Keratinocyte (primary cell): Measurements from ENCODE around the gene HNRNPH3. TPM values are rescaled to one million over a fixed set of nuclear protein-coding genes. Genes with fewer than 3 reads are reported as not detected.

Experiments
- DNase-seq: peaks from one replicate; pipeline ENCODE4 v3.0.0-alpha.2; 2011; ENCODE audit warnings: low read depth, missing footprints, low spot score
- FAIRE-seq: peaks from 2 replicates; lab custom pipeline; 2011; peaks lifted over from hg19 to GRCh38; lab: Jason Lieb, UNC
- H2AFZ ChIP-seq: 2 replicates; pipeline ENCODE4 v1.6.0; 2012; ENCODE audit warnings: low read length, control low read depth, inconsistent platforms; ENCODE audit not compliant: control insufficient read depth
- H3K27ac ChIP-seq: 2 replicates; pipeline ENCODE4 v1.5.1; 2011; ENCODE audit warnings: low read length; ENCODE audit not compliant: control insufficient read depth, insufficient read depth
- H3K27me3 ChIP-seq: 3 replicates; pipeline ENCODE4 v1.6.0; 2011; ENCODE audit warnings: low read length; ENCODE audit not compliant: control insufficient read depth, insufficient read depth; ENCODE audit errors: extremely low read depth
- H3K36me3 ChIP-seq, 2 experiments: 2 replicates in 1 of 2; 3 replicates in 1 of 2; pipeline ENCODE4 v1.5.1; 2011; ENCODE audit warnings: low read length in 2 of 2, mild to moderate bottlenecking in 1 of 2; ENCODE audit not compliant: control insufficient read depth in 2 of 2, insufficient read depth in 2 of 2; ENCODE audit errors: extremely low read depth in 1 of 2
- H3K4me1 ChIP-seq: 3 replicates; pipeline ENCODE4 v1.5.1; 2011; ENCODE audit warnings: low read length; ENCODE audit not compliant: control insufficient read depth, insufficient read depth; ENCODE audit errors: extremely low read depth
- H3K4me2 ChIP-seq: 3 replicates; pipeline ENCODE4 v1.6.0; 2011; ENCODE audit warnings: low read depth, low read length; ENCODE audit not compliant: control insufficient read depth, insufficient read depth; ENCODE audit errors: extremely low read depth
- H3K4me3 ChIP-seq, 3 experiments: fragments of 200-600 bp in 1 of 3; sonication (generic) in 1 of 3; 2 replicates in 2 of 3; 3 replicates in 1 of 3; pipeline ENCODE4 v1.5.1; 2011 to 2016; ENCODE audit warnings: low read length in 3 of 3, mild to moderate bottlenecking in 3 of 3, control low read depth in 2 of 3, inconsistent platforms in 1 of 3, low read depth in 1 of 3, mixed read lengths in 1 of 3, mixed run types in 1 of 3, moderate library complexity in 1 of 3; ENCODE audit not compliant: control insufficient read depth in 2 of 3, insufficient read depth in 2 of 3; ENCODE audit errors: extremely low read depth in 1 of 3
- H3K79me2 ChIP-seq: 2 replicates; pipeline ENCODE4 v1.6.0; 2012; ENCODE audit warnings: low read length; ENCODE audit not compliant: control insufficient read depth, insufficient read depth
- H3K9ac ChIP-seq: 3 replicates; pipeline ENCODE4 v1.6.0; 2011; ENCODE audit warnings: low read length; ENCODE audit not compliant: control insufficient read depth, insufficient read depth; ENCODE audit errors: extremely low read depth
- H3K9me1 ChIP-seq: 3 replicates; pipeline ENCODE4 v1.6.0; 2011; ENCODE audit warnings: low read length; ENCODE audit not compliant: control insufficient read depth, insufficient read depth; ENCODE audit errors: extremely low read depth
- H3K9me3 ChIP-seq: 2 replicates; pipeline ENCODE4 v1.5.1; 2012; ENCODE audit warnings: low read depth, low read length; ENCODE audit not compliant: control insufficient read depth
- H4K20me1 ChIP-seq: 3 replicates; pipeline ENCODE4 v1.6.0; 2011; ENCODE audit warnings: low read length; ENCODE audit not compliant: control insufficient read depth, insufficient read depth; ENCODE audit errors: extremely low read depth
- CTCF ChIP-seq, 3 experiments: IDR thresholded peaks in 1 of 3; conservative IDR thresholded peaks in 1 of 3; optimal IDR thresholded peaks in 1 of 3; 2 replicates in 2 of 3; 3 replicates in 1 of 3; pipeline versions ENCODE3 to v1.5.1; 2011; ENCODE audit warnings: low read length in 3 of 3, mild to moderate bottlenecking in 3 of 3, moderate library complexity in 2 of 3, control low read depth in 1 of 3, inconsistent platforms in 1 of 3; ENCODE audit not compliant: insufficient read depth in 2 of 3; ENCODE audit errors: extremely low read depth in 1 of 3
- EZH2 ChIP-seq: IDR thresholded peaks from one replicate; pipeline ENCODE4 v1.6.1; 2012; ENCODE audit warnings: inconsistent platforms, mild to moderate bottlenecking, low read length, moderate library complexity
- dilution Hi-C: fragments of 300-500 bp; cut with MboI; formaldehyde crosslinking; loops from one replicate; pipeline ENCODE4 v1.7.0; 2020; ENCODE audit warnings: low sequenced_read_pairs; ENCODE audit not compliant: extremely low pct_ligation_motif_present
- polyA plus RNA-seq, 5 experiments: library from polyadenylated mRNA; depleted of rRNA in 3 of 5; stranded (reverse) in 3 of 5; stranded (forward) in 1 of 5; unstranded in 1 of 5; fragments of >200 nt; gene quantifications; 1 replicate in 1 of 5; 2 replicates in 3 of 5; 3 replicates in 1 of 5; pipeline versions ENCODE4 v1.2.1 to v1.2.3, GENCODE V29; 2011 to 2012; ENCODE audit warnings: missing spikeins in 2 of 5, low read depth in 1 of 5, low replicate concordance in 1 of 5

The HNRNPH3 gene
- polyA plus RNA-seq, 1 donor (not counting 4 experiments of a cell fraction or from before 2014, with no cell fraction given) = 108 TPM

- H3K79me2 ChIP-seq = no peaks in the 10 kb centered on the region
- H3K4me3 ChIP-seq = no peak overlapping the region
- no peaks in the 10 kb centered on the region for H3K9me1 ChIP-seq
- no peak for FAIRE-seq
- H4K20me1 ChIP-seq = no peaks in the 10 kb centered on the region
- no peaks in the 10 kb centered on the region for H3K4me1 ChIP-seq
- H3K27me3 ChIP-seq = no peaks in the 10 kb centered on the region
- no peaks in the 10 kb centered on the region for H3K9me3 ChIP-seq
- no peak overlapping the region for H3K9ac ChIP-seq
- TF ChIP-seq EZH2 = no peak
- no peak for TF ChIP-seq CTCF (optimal IDR thresholded peaks at IDR 0.05 in 1 of 3, IDR thresholded peaks at IDR 0.05 in 1 of 3, conservative IDR thresholded peaks at IDR 0.05 in 1 of 3; ENCODE audit: extremely low read depth in 1 of 3, insufficient read depth in 2 of 3, low read length in 3 of 3)
- H3K4me2 ChIP-seq = no peak overlapping the region
- peaks cover 3 to 7% of the 10 kb centered on the region in 2 experiments for H3K36me3 ChIP-seq
- dilution Hi-C loops = no loop called here
- DNase-seq = no peak
- no peak overlapping the region for H2AFZ ChIP-seq
- no peak overlapping the region for H3K27ac ChIP-seq
These were observed 35.3 kb downstream of the HNRNPH3 start for GRCh38 chr10:68367121-68367520.

DNA sequence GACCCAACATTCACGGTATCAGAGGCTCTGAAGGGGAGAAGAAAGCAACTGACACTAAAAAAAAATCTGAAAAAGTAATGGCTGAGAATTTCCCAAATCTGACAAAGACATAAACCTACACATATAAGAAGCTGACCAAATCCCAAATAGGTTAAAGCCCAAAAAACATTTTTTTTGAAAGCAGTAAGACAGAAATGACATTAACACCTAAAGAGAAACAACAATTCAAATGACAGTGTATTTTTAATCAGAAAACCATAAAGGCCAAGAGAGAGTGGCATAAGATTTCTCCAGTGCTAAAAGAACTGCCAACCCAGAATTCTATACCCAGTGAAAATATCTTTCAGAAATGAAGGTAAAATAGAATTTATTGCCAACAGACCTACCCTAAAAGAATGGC, 39.7 kb downstream of the HNRNPH3 start:
- no peak for DNase-seq
- no peaks in the 10 kb centered on the region for H3K27me3 ChIP-seq
- FAIRE-seq = no peak
- no peaks in the 10 kb centered on the region for H3K9me1 ChIP-seq
- no peak overlapping the region for H3K27ac ChIP-seq
- peaks cover 0 to 8% of the 10 kb centered on the region in 2 experiments for H3K36me3 ChIP-seq
- no peaks in the 10 kb centered on the region for H3K4me1 ChIP-seq
- no peak overlapping the region for H3K4me3 ChIP-seq
- no peak overlapping the region for H2AFZ ChIP-seq
- H4K20me1 ChIP-seq = no peaks in the 10 kb centered on the region
- dilution Hi-C loops = no loop called here
- no peaks in the 10 kb centered on the region for H3K9me3 ChIP-seq
- TF ChIP-seq EZH2 (no peak), CTCF (optimal IDR thresholded peaks at IDR 0.05 in 1 of 3, IDR thresholded peaks at IDR 0.05 in 1 of 3, conservative IDR thresholded peaks at IDR 0.05 in 1 of 3; ENCODE audit: extremely low read depth in 1 of 3, insufficient read depth in 2 of 3, low read length in 3 of 3) (no peak)
- no peaks in the 10 kb centered on the region for H3K79me2 ChIP-seq
- no peak overlapping the region for H3K9ac ChIP-seq
- H3K4me2 ChIP-seq = no peak overlapping the region
